ENCODE results near the gene PTH1R. TPM values are rescaled to one million over a fixed set of nuclear protein-coding genes. Genes with fewer than 3 reads are reported as not detected.

The PTH1R gene
- total RNA-seq, 1 experiment from 2014 or later, result not detected

- CTCF ChIA-PET, result no interaction called here
- no peak overlapping the region for H3K27ac Mint-ChIP-seq (ENCODE audit: unreplicated experiment)
These were observed 27.1 kb upstream of the PTH1R start for GRCh38 chr3:46850468-46850779.

DNA sequence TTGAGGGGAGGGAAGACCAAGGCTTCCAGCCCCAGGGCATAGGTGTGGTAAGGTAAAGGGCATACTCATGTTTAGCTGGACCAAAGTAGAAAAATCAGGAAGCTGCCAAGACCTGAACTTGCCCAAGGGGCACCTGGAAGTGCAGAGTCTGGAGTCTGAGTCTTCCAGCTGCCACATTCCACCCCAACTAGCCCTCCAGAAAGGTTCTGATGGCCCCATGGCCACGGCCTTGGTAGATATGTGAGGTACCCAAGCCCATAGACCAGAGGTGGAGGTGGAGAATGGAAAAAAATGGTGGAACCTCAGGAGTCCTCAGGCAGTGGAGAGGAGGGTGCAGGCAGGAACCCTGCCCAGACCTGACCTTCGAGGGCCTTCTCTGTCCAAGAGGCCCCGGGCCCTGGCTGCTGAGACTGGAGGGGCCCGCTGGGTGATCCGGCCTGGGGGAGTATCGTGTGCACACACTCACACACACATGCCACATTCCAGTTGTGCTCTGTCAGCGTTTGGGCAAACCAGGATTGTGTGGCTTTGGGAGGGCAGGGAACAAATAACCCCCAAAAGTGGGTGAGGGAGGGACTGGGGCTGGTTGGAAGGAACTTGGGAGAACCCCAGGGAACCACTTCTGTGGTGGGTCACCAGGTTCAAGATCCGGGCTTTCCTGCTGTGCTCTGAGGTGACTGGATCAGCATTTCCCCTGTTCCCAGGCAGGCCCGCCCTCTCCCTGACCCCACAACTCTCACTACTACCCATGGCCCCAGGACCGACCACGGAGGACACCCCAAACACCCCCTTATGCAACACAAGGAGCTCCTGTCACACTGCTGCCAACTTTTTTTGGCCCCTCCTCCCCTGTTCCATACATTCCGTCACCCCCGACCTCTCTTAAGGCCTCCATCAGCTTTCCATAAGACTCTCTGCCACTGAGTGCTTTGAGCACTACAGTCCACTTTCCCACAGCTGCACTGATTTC lies 25.9 kb upstream of the PTH1R start:
- Mint-ChIP-seq H3K9me3 (ENCODE audit: low read depth, unreplicated experiment) (no peaks in the 10 kb centered on the region), H3K4me3 (ENCODE audit: low read depth, unreplicated experiment) (no peak overlapping the region), H3K4me1 (ENCODE audit: low read depth, unreplicated experiment) (no peaks in the 10 kb centered on the region), H3K36me3 (ENCODE audit: insufficient read depth, unreplicated experiment) (no peaks in the 10 kb centered on the region), H3K27me3 (ENCODE audit: unreplicated experiment) (peaks cover 61% of the 10 kb centered on the region), H3K27ac (ENCODE audit: unreplicated experiment) (no peak overlapping the region)
- DNase-seq, result no peak
- intact Hi-C loops (cut with micrococcal nuclease; ENCODE audit: unreplicated experiment), result no loop called here
- BruUV-seq (replicated peaks), result no TSS peak
- TF ChIP-seq, protein P1, sequence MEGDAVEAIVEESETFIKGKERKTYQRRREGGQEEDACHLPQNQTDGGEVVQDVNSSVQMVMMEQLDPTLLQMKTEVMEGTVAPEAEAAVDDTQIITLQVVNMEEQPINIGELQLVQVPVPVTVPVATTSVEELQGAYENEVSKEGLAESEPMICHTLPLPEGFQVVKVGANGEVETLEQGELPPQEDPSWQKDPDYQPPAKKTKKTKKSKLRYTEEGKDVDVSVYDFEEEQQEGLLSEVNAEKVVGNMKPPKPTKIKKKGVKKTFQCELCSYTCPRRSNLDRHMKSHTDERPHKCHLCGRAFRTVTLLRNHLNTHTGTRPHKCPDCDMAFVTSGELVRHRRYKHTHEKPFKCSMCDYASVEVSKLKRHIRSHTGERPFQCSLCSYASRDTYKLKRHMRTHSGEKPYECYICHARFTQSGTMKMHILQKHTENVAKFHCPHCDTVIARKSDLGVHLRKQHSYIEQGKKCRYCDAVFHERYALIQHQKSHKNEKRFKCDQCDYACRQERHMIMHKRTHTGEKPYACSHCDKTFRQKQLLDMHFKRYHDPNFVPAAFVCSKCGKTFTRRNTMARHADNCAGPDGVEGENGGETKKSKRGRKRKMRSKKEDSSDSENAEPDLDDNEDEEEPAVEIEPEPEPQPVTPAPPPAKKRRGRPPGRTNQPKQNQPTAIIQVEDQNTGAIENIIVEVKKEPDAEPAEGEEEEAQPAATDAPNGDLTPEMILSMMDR (IDR thresholded peaks at IDR 0.05; ENCODE audit: unreplicated experiment), result no peak
- CTCF ChIA-PET, result no interaction called here

More at GRCh38 chr3:46850468-46850779, 27.1 kb upstream of the PTH1R start:
- H3K4me3 Mint-ChIP-seq (ENCODE audit: low read depth, unreplicated experiment), result no peak overlapping the region
- peaks cover 49% of the 10 kb centered on the region for H3K27me3 Mint-ChIP-seq (ENCODE audit: unreplicated experiment)
- H3K9me3 Mint-ChIP-seq (ENCODE audit: low read depth, unreplicated experiment), result no peaks in the 10 kb centered on the region
- TF ChIP-seq, protein P1 (IDR thresholded peaks at IDR 0.05; ENCODE audit: unreplicated experiment), result no peak
- intact Hi-C loops (cut with micrococcal nuclease; ENCODE audit: unreplicated experiment), result no loop called here
- BruUV-seq (replicated peaks), result no TSS peak
- no peak for DNase-seq
- peaks cover 5% of the 10 kb centered on the region for H3K36me3 Mint-ChIP-seq (ENCODE audit: insufficient read depth, unreplicated experiment)
- no peaks in the 10 kb centered on the region for H3K4me1 Mint-ChIP-seq (ENCODE audit: low read depth, unreplicated experiment)

- Mint-ChIP-seq H3K27ac (ENCODE audit: unreplicated experiment) (no peak overlapping the region), H3K4me3 (ENCODE audit: low read depth, unreplicated experiment) (no peak overlapping the region), H3K9me3 (ENCODE audit: low read depth, unreplicated experiment) (no peaks in the 10 kb centered on the region), H3K4me1 (ENCODE audit: low read depth, unreplicated experiment) (no peaks in the 10 kb centered on the region), H3K27me3 (ENCODE audit: unreplicated experiment) (peaks cover 68% of the 10 kb centered on the region), H3K36me3 (ENCODE audit: insufficient read depth, unreplicated experiment) (no peaks in the 10 kb centered on the region)
- DNase-seq, result no peak
- intact Hi-C loops (cut with micrococcal nuclease; ENCODE audit: unreplicated experiment), result no loop called here
- TF ChIP-seq, protein P1 (IDR thresholded peaks at IDR 0.05; ENCODE audit: unreplicated experiment), result no peak
- CTCF ChIA-PET, result no interaction called here
- BruUV-seq (replicated peaks), result no TSS peak
These were observed 25.2 kb upstream of the PTH1R start for GRCh38 chr3:46852334-46852720.

GRCh38 chr3:46852839-46853355 lies 24.6 kb upstream of the PTH1R start:
- no TSS peak for BruUV-seq (replicated peaks)
- CTCF ChIA-PET, result no interaction called here
- DNase-seq, result no peak
- Mint-ChIP-seq H3K9me3 (ENCODE audit: low read depth, unreplicated experiment) (no peaks in the 10 kb centered on the region), H3K36me3 (ENCODE audit: insufficient read depth, unreplicated experiment) (no peaks in the 10 kb centered on the region), H3K27ac (ENCODE audit: unreplicated experiment) (no peak overlapping the region), H3K4me1 (ENCODE audit: low read depth, unreplicated experiment) (no peaks in the 10 kb centered on the region), H3K4me3 (ENCODE audit: low read depth, unreplicated experiment) (no peak overlapping the region), H3K27me3 (ENCODE audit: unreplicated experiment) (peaks cover 73% of the 10 kb centered on the region)
- intact Hi-C loops (cut with micrococcal nuclease; ENCODE audit: unreplicated experiment), result no loop called here
- TF ChIP-seq, protein P1 (IDR thresholded peaks at IDR 0.05; ENCODE audit: unreplicated experiment), result no peak
